Measurements from ENCODE around the gene GLYATL3. TPM values are rescaled to one million over a fixed set of nuclear protein-coding genes. Genes with fewer than 3 reads are reported as not detected.
"Not testable (repeated sequence)": the region's sequence is repeated elsewhere in the genome, so short reads cannot be mapped to it uniquely, and the experiment has no call there.

GLYATL3 gene
- total RNA-seq, 1 donor from 2014 or later, result 0.26 TPM

GRCh38 chr6:49479308-49479970, 20.3 kb upstream of the GLYATL3 start:
- Histone ChIP-seq H3K27me3 (ENCODE audit: control insufficient read depth, insufficient read depth, low read length) (no peaks in the 10 kb centered on the region), H3K4me3 (ENCODE audit: low read depth, low read length) (no peak overlapping the region), H3K36me3 (ENCODE audit: control insufficient read depth, insufficient read depth, low read length) (no peaks in the 10 kb centered on the region)
- no peak for TF ChIP-seq CTCF (IDR thresholded peaks at IDR 0.05; ENCODE audit: insufficient read depth, low read length, severe bottlenecking)
- no peak for DNase-seq (ENCODE audit: low read depth)
- FAIRE-seq, result no peak

GRCh38 chr6:49481846-49482245, 17.9 kb upstream of the GLYATL3 start:
- DNase-seq (ENCODE audit: low read depth); H3K4me3 ChIP-seq (ENCODE audit: low read depth, low read length); FAIRE-seq; H3K36me3 ChIP-seq (ENCODE audit: control insufficient read depth, insufficient read depth, low read length); H3K27me3 ChIP-seq (ENCODE audit: control insufficient read depth, insufficient read depth, low read length): not testable (repeated sequence)

- not testable (repeated sequence) for H3K27me3 ChIP-seq (ENCODE audit: control insufficient read depth, insufficient read depth, low read length); FAIRE-seq
Observed at GRCh38 chr6:49483380-49483779, 16.3 kb upstream of the GLYATL3 start.

GRCh38 chr6:49490633-49491032, 9.1 kb upstream of the GLYATL3 start:
- Histone ChIP-seq H3K27me3 (ENCODE audit: control insufficient read depth, insufficient read depth, low read length) (no peaks in the 10 kb centered on the region), H3K36me3 (ENCODE audit: control insufficient read depth, insufficient read depth, low read length) (no peaks in the 10 kb centered on the region), H3K4me3 (ENCODE audit: low read depth, low read length) (no peak overlapping the region)
- TF ChIP-seq CTCF (IDR thresholded peaks at IDR 0.05; ENCODE audit: insufficient read depth, low read length, severe bottlenecking), result no peak
- FAIRE-seq (no peak), DNase-seq (ENCODE audit: low read depth) (no peak)

More at GRCh38 chr6:49483380-49483779, 16.3 kb upstream of the GLYATL3 start:
- not testable (repeated sequence) for H3K4me3 ChIP-seq (ENCODE audit: low read depth, low read length); DNase-seq (ENCODE audit: low read depth); H3K36me3 ChIP-seq (ENCODE audit: control insufficient read depth, insufficient read depth, low read length)

GRCh38 chr6:49497304-49497703, 2.4 kb upstream of the GLYATL3 start:
- no peak for FAIRE-seq
- Histone ChIP-seq H3K36me3 (ENCODE audit: control insufficient read depth, insufficient read depth, low read length) (no peaks in the 10 kb centered on the region), H3K4me3 (ENCODE audit: low read depth, low read length) (no peak overlapping the region), H3K27me3 (ENCODE audit: control insufficient read depth, insufficient read depth, low read length) (no peaks in the 10 kb centered on the region)
- DNase-seq (ENCODE audit: low read depth), result no peak
- no peak for TF ChIP-seq CTCF (IDR thresholded peaks at IDR 0.05; ENCODE audit: insufficient read depth, low read length, severe bottlenecking)

- FAIRE-seq, result no peak
- no peaks in the 10 kb centered on the region for H3K27me3 ChIP-seq (ENCODE audit: control insufficient read depth, insufficient read depth, low read length)
- TF ChIP-seq CTCF (IDR thresholded peaks at IDR 0.05; ENCODE audit: insufficient read depth, low read length, severe bottlenecking), result no peak
- no peak overlapping the region for H3K4me3 ChIP-seq (ENCODE audit: low read depth, low read length)
- H3K36me3 ChIP-seq (ENCODE audit: control insufficient read depth, insufficient read depth, low read length), result no peaks in the 10 kb centered on the region
- no peak for DNase-seq (ENCODE audit: low read depth)
Observed at GRCh38 chr6:49499126-49499525, 597 bp upstream of the GLYATL3 start.

- no peaks in the 10 kb centered on the region for H3K27me3 ChIP-seq (ENCODE audit: control insufficient read depth, insufficient read depth, low read length)
- TF ChIP-seq CTCF (IDR thresholded peaks at IDR 0.05; ENCODE audit: insufficient read depth, low read length, severe bottlenecking), result no peak
- H3K4me3 ChIP-seq (ENCODE audit: low read depth, low read length), result no peak overlapping the region
- DNase-seq (ENCODE audit: low read depth) (no peak), FAIRE-seq (no peak)
- H3K36me3 ChIP-seq (ENCODE audit: control insufficient read depth, insufficient read depth, low read length), result no peaks in the 10 kb centered on the region
Observed at GRCh38 chr6:49504666-49505065, 4.9 kb downstream of the GLYATL3 start.

All from bronchial epithelial cell (primary cell).